ENCODE results near the gene RPL11.

- no peak for TF ChIP-seq POLR2A (IDR thresholded peaks at IDR 0.05)
- peak in 5 of 6 experiments; percentile 24 to 68 (median 50) for TF ChIP-seq CTCF (IDR thresholded peaks at IDR 0.05)
Observed at GRCh38 chr1:23657659-23658275, 33.8 kb upstream of the RPL11 start.
